HEK293 (cell line): ENCODE results near the gene RND1.

ENCODE experiments used
- CTCF ChIA-PET: fragments of 350-600 bp; formaldehyde crosslinking; extraction: SDS; loops from one replicate; lab custom pipeline; 2021; ENCODE audit warnings: antibody characterized with exemption; lab: Yijun Ruan, JAX
- POLR2A ChIA-PET: fragments of 300-600 bp; formaldehyde crosslinking; extraction: SDS; loops from one replicate; lab custom pipeline; 2020; ENCODE audit warnings: antibody characterized with exemption, inconsistent platforms; lab: Yijun Ruan, JAX
- H3K27ac ChIP-seq: fragments of 200-500 bp; sonication (Bioruptor generic); 2 replicates; pipeline ENCODE4 v1.5.1; 2014; ENCODE audit warnings: low read depth, low read length, control low read depth, inconsistent platforms; ENCODE audit errors: extremely low read depth
- H3K36me3 ChIP-seq, 2 experiments: fragments of 200-500 bp in 1 of 2; sonication (Bioruptor generic) in 1 of 2; 1 replicate in 1 of 2; 2 replicates in 1 of 2; pipeline ENCODE4 v1.5.1; 2014 to 2017; ENCODE audit warnings: inconsistent platforms in 2 of 2, low read length in 2 of 2; ENCODE audit not compliant: control insufficient read depth in 2 of 2, insufficient read depth in 1 of 2
- H3K4me1 ChIP-seq: fragments of 200-500 bp; sonication (Bioruptor generic); 2 replicates; pipeline ENCODE4 v1.5.1; 2014; ENCODE audit warnings: mild to moderate bottlenecking, low read length, inconsistent platforms; ENCODE audit not compliant: control insufficient read depth, insufficient read depth
- H3K4me3 ChIP-seq: 2 replicates; pipeline ENCODE4 v1.5.1; 2011; ENCODE audit warnings: low read depth, mild to moderate bottlenecking, control low read depth, low read length, moderate library complexity
- H3K9me3 ChIP-seq: fragments of 200-500 bp; sonication (Bioruptor generic); 2 replicates; pipeline ENCODE4 v1.5.1; 2014; ENCODE audit warnings: low read depth, low read length, inconsistent platforms; ENCODE audit not compliant: control insufficient read depth, insufficient read depth
- BCL6B ChIP-seq: fragments of 450-650 bp; formaldehyde crosslinking; IDR thresholded peaks from 2 replicates; pipeline ENCODE4 v1.5.1; 2017; ENCODE audit warnings: missing biosample characterization, missing genetic modification characterization
- KLF7 ChIP-seq: fragments of 450-650 bp; formaldehyde crosslinking; IDR thresholded peaks from 2 replicates; pipeline ENCODE4 v1.5.1; 2016; ENCODE audit warnings: missing biosample characterization, missing genetic modification characterization, borderline replicate concordance
- MEIS1 ChIP-seq: sonication (generic); formaldehyde crosslinking; IDR thresholded peaks from 2 replicates; pipeline ENCODE4 v1.8.1; 2022; ENCODE audit warnings: missing genetic modification reagents, mild to moderate bottlenecking, borderline replicate concordance
- PRDM4 ChIP-seq: fragments of 450-650 bp; formaldehyde crosslinking; IDR thresholded peaks from 2 replicates; pipeline ENCODE4 v1.5.1; 2017; ENCODE audit warnings: missing biosample characterization, missing genetic modification characterization
- REST ChIP-seq: fragments of 450-650 bp; formaldehyde crosslinking; IDR thresholded peaks from 2 replicates; pipeline ENCODE4 v1.5.1; 2016; ENCODE audit warnings: missing biosample characterization, missing genetic modification characterization
- SCRT2 ChIP-seq: fragments of 450-650 bp; formaldehyde crosslinking; IDR thresholded peaks from 2 replicates; pipeline ENCODE4 v1.5.1; 2016; ENCODE audit warnings: missing biosample characterization, missing genetic modification characterization
- SP7 ChIP-seq: fragments of 450-650 bp; formaldehyde crosslinking; IDR thresholded peaks from 2 replicates; pipeline ENCODE4 v1.5.1; 2016; ENCODE audit warnings: missing biosample characterization, missing genetic modification characterization
- ZBTB21 ChIP-seq: fragments of 450-650 bp; formaldehyde crosslinking; IDR thresholded peaks from 2 replicates; pipeline ENCODE4 v1.5.1; 2017; ENCODE audit warnings: missing biosample characterization, missing genetic modification characterization
- ZFP37 ChIP-seq: fragments of 450-650 bp; formaldehyde crosslinking; IDR thresholded peaks from 2 replicates; pipeline ENCODE4 v1.5.1; 2016; ENCODE audit warnings: missing biosample characterization, missing genetic modification characterization
- ZNF114 ChIP-seq: fragments of 450-650 bp; formaldehyde crosslinking; IDR thresholded peaks from 2 replicates; pipeline ENCODE4 v1.5.0; 2017; ENCODE audit warnings: missing biosample characterization, missing genetic modification characterization
- ZNF138 ChIP-seq: fragments of 450-650 bp; formaldehyde crosslinking; IDR thresholded peaks from 2 replicates; pipeline ENCODE4 v1.5.1; 2016; ENCODE audit warnings: missing biosample characterization, missing genetic modification characterization, borderline replicate concordance
- ZNF18 ChIP-seq: fragments of 450-650 bp; formaldehyde crosslinking; IDR thresholded peaks from 2 replicates; pipeline ENCODE4 v1.5.1; 2016; ENCODE audit warnings: missing biosample characterization, missing genetic modification characterization
- ZNF223 ChIP-seq: fragments of 450-650 bp; formaldehyde crosslinking; IDR thresholded peaks from 2 replicates; pipeline ENCODE4 v1.5.1; 2016; ENCODE audit warnings: missing biosample characterization, missing genetic modification characterization
- ZNF266 ChIP-seq: fragments of 450-650 bp; formaldehyde crosslinking; IDR thresholded peaks from 2 replicates; pipeline ENCODE4 v1.5.1; 2016; ENCODE audit warnings: missing biosample characterization, missing genetic modification characterization, low read depth
- ZNF37A ChIP-seq: fragments of 450-650 bp; IDR thresholded peaks from 2 replicates; pipeline ENCODE4 v1.5.1; 2018; ENCODE audit warnings: missing biosample characterization, missing genetic modification characterization
- ZNF404 ChIP-seq: fragments of 450-650 bp; formaldehyde crosslinking; IDR thresholded peaks from 2 replicates; pipeline ENCODE4 v1.5.1; 2017; ENCODE audit warnings: missing biosample characterization, missing genetic modification characterization
- ZNF548 ChIP-seq: fragments of 450-650 bp; formaldehyde crosslinking; IDR thresholded peaks from 2 replicates; pipeline ENCODE4 v1.5.1; 2016; ENCODE audit warnings: missing biosample characterization, missing genetic modification characterization
- ZNF571 ChIP-seq: fragments of 450-650 bp; formaldehyde crosslinking; IDR thresholded peaks from 2 replicates; pipeline ENCODE4 v1.5.0; 2017; ENCODE audit warnings: missing biosample characterization, missing genetic modification characterization
- ZNF624 ChIP-seq: fragments of 450-650 bp; formaldehyde crosslinking; IDR thresholded peaks from 2 replicates; pipeline ENCODE4 v1.5.1; 2017; ENCODE audit warnings: missing biosample characterization, missing genetic modification characterization
- ZNF664 ChIP-seq: fragments of 450-650 bp; formaldehyde crosslinking; IDR thresholded peaks from 2 replicates; pipeline ENCODE4 v1.5.1; 2016; ENCODE audit warnings: missing biosample characterization, missing genetic modification characterization
- ZNF670 ChIP-seq: fragments of 450-650 bp; formaldehyde crosslinking; IDR thresholded peaks from 2 replicates; pipeline ENCODE4 v1.5.1; 2016; ENCODE audit warnings: missing biosample characterization, missing genetic modification characterization, low read depth
- ZNF785 ChIP-seq: fragments of 450-650 bp; formaldehyde crosslinking; IDR thresholded peaks from 2 replicates; pipeline ENCODE4 v1.5.1; 2016; ENCODE audit warnings: missing biosample characterization, missing genetic modification characterization
- ZSCAN4 ChIP-seq: fragments of 450-650 bp; formaldehyde crosslinking; IDR thresholded peaks from 2 replicates; pipeline ENCODE4 v1.5.1; 2017; ENCODE audit warnings: missing biosample characterization, missing genetic modification characterization
- ZSCAN5A ChIP-seq: fragments of 450-650 bp; formaldehyde crosslinking; IDR thresholded peaks from 2 replicates; pipeline ENCODE4 v1.5.1; 2016; ENCODE audit warnings: missing biosample characterization, missing genetic modification characterization

The RND1 gene

GRCh38 chr12:48869191-48869590 is 3.5 kb upstream of the RND1 start:
- TF ChIP-seq ZNF37A (tag by site-specific recombination) (no peak), ZNF571 (tag by site-specific recombination) (no peak), ZNF548 (tag by site-specific recombination) (no peak), REST (tag by site-specific recombination) (no peak), ZNF404 (tag by site-specific recombination) (no peak), ZBTB21 (no peak), ZFP37 (tag by site-specific recombination) (no peak), ZNF138 (tag by site-specific recombination) (no peak), BCL6B (tag by site-specific recombination) (no peak), ZNF664 (tag by site-specific recombination) (no peak), ZNF18 (tag by site-specific recombination) (no peak), ZSCAN4 (tag by site-specific recombination) (no peak), PRDM4 (tag by site-specific recombination) (no peak), ZNF670 (no peak), ZNF114 (tag by site-specific recombination) (no peak)
- CTCF ChIA-PET = interaction anchor here (3.7 to 9.2 kb wide), 2 partner anchors 16 to 21 kb away, joined by 24 to 84 read pairs; partner anchors contain the start of gene DDX23
- POLR2A ChIA-PET = interaction anchor here (1.2 kb wide), 1 partner anchor 11 kb away, joined by 3 read pairs; no protein-coding TSS in a partner anchor
- no peaks in the 10 kb centered on the region for H3K36me3 ChIP-seq
- no peak overlapping the region for H3K4me3 ChIP-seq
- no peaks in the 10 kb centered on the region for H3K9me3 ChIP-seq
- no peak overlapping the region for H3K27ac ChIP-seq
- H3K4me1 ChIP-seq = peaks cover 6% of the 10 kb centered on the region

- POLR2A ChIA-PET = interaction anchor here (0.7 to 1.3 kb wide), 5 partner anchors 12 to 130 kb away, joined by 3 to 8 read pairs (median 3); partner anchors contain the start of gene ARF3
- no peaks in the 10 kb centered on the region for H3K9me3 ChIP-seq
- TF ChIP-seq ZNF624 (no peak), ZNF223 (tag by site-specific recombination) (no peak), ZNF266 (tag by site-specific recombination) (no peak), ZNF785 (tag by site-specific recombination) (no peak), SCRT2 (no peak), MEIS1 (CRISPR knock-in tag) (no peak), ZSCAN5A (tag by site-specific recombination) (no peak), KLF7 (tag by site-specific recombination) (no peak), SP7 (tag by site-specific recombination) (no peak)
- CTCF ChIA-PET = interaction anchor here (0.6 to 9.2 kb wide), 6 partner anchors 12 to 120 kb away, joined by 3 to 84 read pairs (median 6); partner anchors contain the start of gene DDX23
- H3K27ac ChIP-seq = no peak overlapping the region
- peaks cover 6% of the 10 kb centered on the region for H3K4me1 ChIP-seq
- H3K4me3 ChIP-seq = no peak overlapping the region
- no peaks in the 10 kb centered on the region for H3K36me3 ChIP-seq
Measured at GRCh38 chr12:48868451-48868850, 2.8 kb upstream of the RND1 start.
